Astrocyte of the cerebellum (primary cell): ENCODE results near the gene AGAP5.

Experiments used
- DNase-seq: peaks from one replicate; pipeline ENCODE4 v3.0.0-alpha.2; 2011; ENCODE audit warnings: low read depth
- H3K4me3 ChIP-seq: 2 replicates; pipeline ENCODE4 v1.5.1; 2011; ENCODE audit warnings: mild to moderate bottlenecking, low read depth, low read length, moderate library complexity
- CTCF ChIP-seq: IDR thresholded peaks from 2 replicates; pipeline ENCODE4 v1.5.1; 2012; ENCODE audit warnings: low read length, low read depth, moderate library complexity, mild to moderate bottlenecking; ENCODE audit errors: missing control alignments
- in situ Hi-C: cut with HindIII; loops from 2 replicates; pipeline ENCODE4 v1.10.0; 2017; ENCODE audit warnings: low sequenced_read_pairs

The AGAP5 gene

DNA sequence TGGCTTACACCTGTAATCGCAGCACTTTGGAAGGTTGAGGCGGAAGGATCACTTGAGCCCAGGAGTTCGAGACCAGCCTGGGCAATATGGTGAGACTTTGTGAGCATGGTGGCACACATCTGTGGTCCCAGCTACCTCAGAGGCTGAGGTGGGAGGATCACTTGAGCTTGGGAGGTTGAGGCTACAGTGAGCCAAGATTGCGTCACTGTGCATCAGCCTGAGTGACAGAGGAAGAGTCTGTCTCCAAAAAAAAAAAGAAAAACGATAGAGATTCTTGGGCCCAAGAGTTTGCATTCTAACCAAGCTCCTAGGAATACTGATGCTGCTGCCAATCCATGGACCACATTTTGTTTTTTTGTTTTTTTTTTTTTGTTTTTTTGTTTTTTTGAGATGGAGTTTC lies 68.7 kb downstream of the AGAP5 start:
- TF ChIP-seq CTCF, result no peak
- DNase-seq, result no peak
- no peak overlapping the region for H3K4me3 ChIP-seq
- in situ Hi-C loops, result loop anchor here (5.0 kb wide), 1 partner anchor 97 kb away; no protein-coding TSS in a partner anchor

- TF ChIP-seq CTCF, result no peak
- H3K4me3 ChIP-seq, result no peak overlapping the region
- in situ Hi-C loops, result loop anchor here (5.0 kb wide), 1 partner anchor 96 kb away; no protein-coding TSS in a partner anchor
- no peak for DNase-seq
Observed at GRCh38 chr10:73628405-73628804, 69.5 kb downstream of the AGAP5 start.

GRCh38 chr10:73627300-73627699 lies 70.6 kb downstream of the AGAP5 start:
- no peak overlapping the region for H3K4me3 ChIP-seq
- DNase-seq, result no peak
- in situ Hi-C loops, result loop anchor here (5.0 kb wide), 1 partner anchor 95 kb away; no protein-coding TSS in a partner anchor
- no peak for TF ChIP-seq CTCF

DNA sequence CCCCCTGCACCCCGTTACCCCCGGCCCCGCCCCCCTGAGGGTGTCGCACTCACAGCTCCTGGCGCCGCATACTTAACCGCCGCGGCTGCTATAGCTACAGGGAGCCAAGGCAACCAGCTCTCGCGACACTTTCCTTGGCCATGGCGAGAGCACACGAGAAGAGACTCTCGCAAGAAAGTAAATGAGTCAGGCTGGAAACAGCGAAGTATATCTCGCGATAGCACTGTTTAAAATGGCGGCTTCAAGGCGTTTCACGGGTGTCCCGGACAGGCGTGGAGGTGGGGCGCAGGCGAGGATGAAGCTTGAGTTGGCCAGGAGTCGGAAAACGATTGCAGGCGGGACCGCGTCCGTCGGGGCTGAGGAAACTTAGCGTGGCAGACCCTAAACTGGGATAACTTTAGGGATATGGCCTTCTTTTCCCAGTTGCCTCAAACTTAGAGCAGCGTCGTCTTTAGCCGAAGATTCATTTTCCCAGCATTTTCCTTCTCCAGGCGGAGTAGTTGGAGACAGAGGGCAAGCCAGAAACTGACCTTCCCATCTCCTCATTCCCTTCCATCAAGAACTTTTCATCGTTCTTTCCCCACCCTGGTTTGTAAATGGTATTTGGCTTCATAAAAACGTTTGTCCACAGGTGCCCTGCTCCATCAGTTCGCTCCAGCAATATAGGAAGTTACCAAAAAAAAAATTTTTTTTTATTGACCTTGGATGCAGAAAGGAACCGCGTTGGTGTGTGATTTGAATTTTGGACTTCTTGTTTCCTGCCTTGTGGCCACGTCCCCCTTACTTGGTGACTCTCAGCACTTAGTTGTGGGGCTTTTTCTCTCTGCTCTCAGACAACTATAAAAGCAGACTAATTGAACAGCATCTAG lies 71.8 kb downstream of the AGAP5 start:
- peak; percentile 97 for DNase-seq
- in situ Hi-C loops, result loop anchor here (5.0 kb wide), 1 partner anchor 94 kb away; no protein-coding TSS in a partner anchor
- TF ChIP-seq CTCF, result no peak
- peak overlapping the region; percentile 93 for H3K4me3 ChIP-seq

GRCh38 chr10:73625004-73625883 lies 72.7 kb downstream of the AGAP5 start:
- peak overlapping the region; percentile 93 for H3K4me3 ChIP-seq
- DNase-seq, result no peak
- TF ChIP-seq CTCF, result no peak
- in situ Hi-C loops, result loop anchor here (5.0 kb wide), 1 partner anchor 93 kb away; no protein-coding TSS in a partner anchor
